ENCODE measurements around the gene MICAL1.
"Not testable (repeated sequence)": the region's sequence is repeated elsewhere in the genome, so short reads cannot be mapped to it uniquely, and the experiment has no call there.

MICAL1 gene

GRCh38 chr6:109461205-109461604, 5.6 kb upstream of the MICAL1 start:
- H3K4me3 ChIP-seq (ENCODE audit: low read depth, low read length); POLR2A ChIA-PET; H3K27ac ChIP-seq (ENCODE audit: extremely low read depth, low read depth, low read length); H3K9me3 ChIP-seq (ENCODE audit: control insufficient read depth, insufficient read depth, low read depth, low read length); H3K4me1 ChIP-seq (ENCODE audit: control insufficient read depth, insufficient read depth, low read length): not testable (repeated sequence)
- CTCF ChIA-PET, result interaction anchor here (0.8 to 1.6 kb wide), 2 partner anchors 12 to 24 kb away, joined by 3 to 4 read pairs; no protein-coding TSS in a partner anchor
- peaks cover 34 to 56% of the 10 kb centered on the region in 2 experiments for H3K36me3 ChIP-seq (ENCODE audit: control insufficient read depth in 2 of 2, insufficient read depth in 1 of 2, low read length in 2 of 2)
- TF ChIP-seq ZNF580 (tag by site-specific recombination; IDR thresholded peaks at IDR 0.05) (peak; percentile 92), ZNF146 (tag by site-specific recombination; IDR thresholded peaks at IDR 0.05) (peak; percentile 99), ZNF664 (tag by site-specific recombination; IDR thresholded peaks at IDR 0.05) (0 out of 2 replicates have a peak, but pooled peaks have one; percentile 25), ZNF121 (tag by site-specific recombination; IDR thresholded peaks at IDR 0.05) (peak; percentile 40; the same call in 1 of the 2 replicates), ZSCAN5A (tag by site-specific recombination; IDR thresholded peaks at IDR 0.05) (0 out of 2 replicates have a peak, but pooled peaks have one; percentile 19), ZNF280D (tag by site-specific recombination; IDR thresholded peaks at IDR 0.05) (peak; percentile 80; the same call in 1 of the 2 replicates)

- TF ChIP-seq ZBTB8A (tag by site-specific recombination; IDR thresholded peaks at IDR 0.05), result no peak
- no peak for TF ChIP-seq ZNF302 (tag by site-specific recombination; IDR thresholded peaks at IDR 0.05; ENCODE audit: low read depth)
- TF ChIP-seq ZNF223 (tag by site-specific recombination; IDR thresholded peaks at IDR 0.05), result no peak
- 0 out of 2 replicates have a peak, but pooled peaks have one; percentile 32 for TF ChIP-seq ZNF362 (tag by site-specific recombination; IDR thresholded peaks at IDR 0.05)
- TF ChIP-seq PRDM6 (tag by site-specific recombination; IDR thresholded peaks at IDR 0.05), result peak; percentile 42; the same call in 1 of the 2 replicates
- no peak for TF ChIP-seq ZNF501 (tag by site-specific recombination; IDR thresholded peaks at IDR 0.05)
- no peak for TF ChIP-seq ZNF324 (tag by site-specific recombination; IDR thresholded peaks at IDR 0.05)
- no peak for TF ChIP-seq ZNF473 (tag by site-specific recombination; IDR thresholded peaks at IDR 0.05)
- no peak for TF ChIP-seq BCL11A (tag by site-specific recombination; IDR thresholded peaks at IDR 0.05; ENCODE audit: low read depth)
- Histone ChIP-seq H3K4me3 (ENCODE audit: low read depth, low read length) (no peak overlapping the region), H3K36me3 (ENCODE audit: control insufficient read depth in 2 of 2, insufficient read depth in 1 of 2, low read length in 2 of 2) (peaks cover 25 to 47% of the 10 kb centered on the region in 2 experiments), H3K4me1 (ENCODE audit: control insufficient read depth, insufficient read depth, low read length) (no peaks in the 10 kb centered on the region), H3K9me3 (ENCODE audit: control insufficient read depth, insufficient read depth, low read depth, low read length) (no peaks in the 10 kb centered on the region), H3K27ac (ENCODE audit: extremely low read depth, low read depth, low read length) (no peak overlapping the region)
- POLR2A ChIA-PET, result interaction anchor here (0.6 to 1.2 kb wide), 5 partner anchors 10 to 283 kb away, joined by 3 to 5 read pairs (median 4); partner anchors contain the start of genes PPIL6 and SMPD2
- CTCF ChIA-PET, result interaction anchor here (0.5 to 1.1 kb wide), 3 partner anchors 18 to 177 kb away, joined by 3 to 6 read pairs (median 4); no protein-coding TSS in a partner anchor
Measured at GRCh38 chr6:109460161-109460829, 4.7 kb upstream of the MICAL1 start.
